Measurements from ENCODE around the gene EFNA2. TPM values are rescaled to one million over a fixed set of nuclear protein-coding genes. Genes with fewer than 3 reads are reported as not detected.

EFNA2 gene
- total RNA-seq, 2 experiments from 2014 or later, result not detected

GRCh38 chr19:1260749-1261537, 24.7 kb upstream of the EFNA2 start:
- peak; percentile 79 for ATAC-seq (ENCODE audit: poor library complexity)
- intact Hi-C loops (cut with DNase I, micrococcal nuclease), result loop anchor here in 1 of 2 experiments (1.0 kb wide), 1 partner anchor 12 kb away; no protein-coding TSS in a partner anchor
- Mint-ChIP-seq H3K4me3 (peak overlapping the region; percentile 92), H3K4me1 (ENCODE audit: low read depth) (peaks cover 46% of the 10 kb centered on the region), H3K36me3 (ENCODE audit: low read depth) (peaks cover 37% of the 10 kb centered on the region), H3K27me3 (no peaks in the 10 kb centered on the region), H3K27ac (peak overlapping the region; percentile 95), H3K9me3 (no peaks in the 10 kb centered on the region)
- peaks cover 84% of the 10 kb centered on the region for H3K4me1 ChIP-seq (ENCODE audit: insufficient read depth, low read length)
- ChIA-PET POLR2A (interaction anchor here (1.0 to 10.3 kb wide), 8 partner anchors 8 to 193 kb away, joined by 3 to 193 read pairs (median 11); partner anchors contain the start of genes ARHGAP45, CIRBP and FAM174C), CTCF (interaction anchor here (0.7 to 11.0 kb wide), 5 partner anchors 8 to 290 kb away, joined by 3 to 255 read pairs (median 3); no protein-coding TSS in a partner anchor)
- H3K9me3 ChIP-seq (ENCODE audit: control insufficient read depth in 1 of 2, insufficient read depth in 1 of 2, low read length in 2 of 2), result no peaks in the 10 kb centered on the region
- DNase-seq, result peak; percentile 94 to 99 (median 98)
- peak overlapping the region; percentile 98 to 99 for H3K27ac ChIP-seq (ENCODE audit: low read depth in 1 of 2, low read length in 2 of 2)
- H3K27me3 ChIP-seq (ENCODE audit: control insufficient read depth in 1 of 2, insufficient read depth in 2 of 2, low read length in 2 of 2), result no peaks in the 10 kb centered on the region
- TF ChIP-seq CTCF (IDR thresholded peaks at IDR 0.05), result no peak
- peaks cover 22% of the 10 kb centered on the region for H3K36me3 ChIP-seq (ENCODE audit: insufficient read depth, low read length)
- peak overlapping the region; percentile 78 for H3K4me3 ChIP-seq (ENCODE audit: low read length)

- Histone ChIP-seq H3K4me3 (ENCODE audit: low read length) (peak overlapping the region; percentile 78), H3K27me3 (ENCODE audit: control insufficient read depth in 1 of 2, insufficient read depth in 2 of 2, low read length in 2 of 2) (no peaks in the 10 kb centered on the region), H3K27ac (ENCODE audit: low read depth in 1 of 2, low read length in 2 of 2) (peak overlapping the region; percentile 98), H3K4me1 (ENCODE audit: insufficient read depth, low read length) (peaks cover 84% of the 10 kb centered on the region), H3K9me3 (ENCODE audit: control insufficient read depth in 1 of 2, insufficient read depth in 1 of 2, low read length in 2 of 2) (no peaks in the 10 kb centered on the region), H3K36me3 (ENCODE audit: insufficient read depth, low read length) (peaks cover 17% of the 10 kb centered on the region)
- ChIA-PET CTCF (interaction anchor here (1.0 to 11.0 kb wide), 3 partner anchors 9 to 17 kb away, joined by 3 to 255 read pairs (median 5); no protein-coding TSS in a partner anchor), POLR2A (interaction anchor here (1.0 to 10.3 kb wide), 6 partner anchors 8 to 17 kb away, joined by 3 to 193 read pairs (median 20); partner anchors contain the start of genes CIRBP and FAM174C)
- intact Hi-C loops (cut with DNase I, micrococcal nuclease), result loop anchor here in 1 of 2 experiments (1.0 kb wide), 1 partner anchor 12 kb away; no protein-coding TSS in a partner anchor
- DNase-seq (peak in 1 of 14 experiments; percentile 32), ATAC-seq (ENCODE audit: poor library complexity) (no peak)
- peak; percentile 10 for TF ChIP-seq CTCF (IDR thresholded peaks at IDR 0.05)
- Mint-ChIP-seq H3K36me3 (ENCODE audit: low read depth) (peaks cover 31% of the 10 kb centered on the region), H3K27me3 (no peaks in the 10 kb centered on the region), H3K4me1 (ENCODE audit: low read depth) (peaks cover 46% of the 10 kb centered on the region), H3K27ac (peak overlapping the region; percentile 95), H3K4me3 (peak overlapping the region; percentile 92), H3K9me3 (no peaks in the 10 kb centered on the region)
These were observed 24.2 kb upstream of the EFNA2 start for GRCh38 chr19:1261538-1261797.

GRCh38 chr19:1261798-1262622, 23.7 kb upstream of the EFNA2 start:
- peaks cover 28% of the 10 kb centered on the region for H3K36me3 Mint-ChIP-seq (ENCODE audit: low read depth)
- ChIA-PET CTCF (interaction anchor here (1.0 to 11.0 kb wide), 3 partner anchors 9 to 18 kb away, joined by 3 to 255 read pairs (median 5); no protein-coding TSS in a partner anchor), POLR2A (interaction anchor here (1.0 to 10.3 kb wide), 6 partner anchors 7 to 18 kb away, joined by 3 to 193 read pairs (median 20); partner anchors contain the start of genes CIRBP and FAM174C)
- ATAC-seq (ENCODE audit: poor library complexity) (no peak), DNase-seq (peak in 5 of 14 experiments; percentile 26 to 84 (median 56))
- Histone ChIP-seq H3K4me3 (ENCODE audit: low read length) (peak overlapping the region; percentile 78), H3K27ac (ENCODE audit: low read depth in 1 of 2, low read length in 2 of 2) (peak overlapping the region; percentile 98), H3K4me1 (ENCODE audit: insufficient read depth, low read length) (peaks cover 82% of the 10 kb centered on the region), H3K9me3 (ENCODE audit: control insufficient read depth in 1 of 2, insufficient read depth in 1 of 2, low read length in 2 of 2) (no peaks in the 10 kb centered on the region), H3K27me3 (ENCODE audit: control insufficient read depth in 1 of 2, insufficient read depth in 2 of 2, low read length in 2 of 2) (no peaks in the 10 kb centered on the region), H3K36me3 (ENCODE audit: insufficient read depth, low read length) (peaks cover 13% of the 10 kb centered on the region)
- intact Hi-C loops (cut with DNase I, micrococcal nuclease), result loop anchor here in 1 of 2 experiments (1.0 kb wide), 1 partner anchor 13 kb away; no protein-coding TSS in a partner anchor
- H3K4me3 Mint-ChIP-seq, result peak overlapping the region; percentile 92
- H3K4me1 Mint-ChIP-seq (ENCODE audit: low read depth), result peaks cover 46% of the 10 kb centered on the region
- no peaks in the 10 kb centered on the region for H3K9me3 Mint-ChIP-seq
- no peaks in the 10 kb centered on the region for H3K27me3 Mint-ChIP-seq
- H3K27ac Mint-ChIP-seq, result peak overlapping the region; percentile 95
- TF ChIP-seq CTCF (IDR thresholded peaks at IDR 0.05), result no peak
